Ovary (tissue), 9 donors: Measurements from ENCODE around the gene SH2B3. TPM values are rescaled to one million over a fixed set of nuclear protein-coding genes. Genes with fewer than 3 reads are reported as not detected.

Experiments
- DNase-seq, 5 donors: peaks; one replicate each; pipeline ENCODE4 v3.0.0-alpha.2; 2019 to 2020
- H3K27ac ChIP-seq, 2 donors: fragments of 200-600 bp; one replicate each; pipeline versions ENCODE4 v1.5.1 to v1.8.0; 2019 to 2022
- H3K27me3 ChIP-seq: fragments of 200-600 bp; one replicate; pipeline ENCODE4 v1.8.0; 2022
- H3K36me3 ChIP-seq: fragments of 200-600 bp; sonication (generic); one replicate; pipeline ENCODE4 v1.5.1; 2019
- H3K4me1 ChIP-seq: one replicate; pipeline ENCODE4 v1.8.1; 2013; ENCODE audit warnings: mild to moderate bottlenecking, moderate library complexity; ENCODE audit not compliant: insufficient read depth
- H3K4me3 ChIP-seq: fragments of 200-600 bp; sonication (generic); one replicate; pipeline ENCODE4 v1.5.1; 2017
- H3K9me3 ChIP-seq, 2 donors: fragments of 200-600 bp in 1 of 2; sonication (generic) in 1 of 2; one replicate each; pipeline versions ENCODE4 v1.5.1 to v1.8.1; 2013 to 2019; ENCODE audit warnings: mild to moderate bottlenecking in 1 of 2, moderate library complexity in 1 of 2
- CTCF ChIP-seq, 3 donors: fragments of 450-650 bp in 2 of 3; fragments of 200-600 bp in 1 of 3; IDR thresholded peaks; one replicate each; pipeline versions ENCODE4 v1.5.1 to v1.8.0; 2016 to 2022; ENCODE audit warnings: antibody characterized with exemption in 3 of 3, mild to moderate bottlenecking in 1 of 3
- EP300 ChIP-seq: sonication (generic); formaldehyde crosslinking; IDR thresholded peaks from one replicate; pipeline ENCODE4 v1.6.1; 2017; ENCODE audit warnings: antibody characterized with exemption
- POLR2A ChIP-seq: fragments of 450-650 bp; IDR thresholded peaks from one replicate; pipeline ENCODE4 v1.6.1; 2017; ENCODE audit warnings: antibody characterized with exemption, mild to moderate bottlenecking, moderate library complexity
- WGBS, 3 donors: extraction: QIAGEN DNeasy Blood & Tissue Kit in 1 of 3; methylation state at CpG; one replicate each; pipeline versions ENCODE4 v1.1.5 to v1.1.7; 2013 to 2017; 5-methylcytosine and 5-hydroxymethylcytosine counted together
- intact Hi-C, 4 donors: fragments of 100-400 bp; cut with DNase I; formaldehyde crosslinking; loops; one replicate each; pipeline versions ENCODE4 v1.11.0 to v1.15.1; 2022 to 2023
- polyA plus RNA-seq, 2 donors: library from polyadenylated mRNA; stranded (reverse); fragments of 200-250 nt in 1 of 2; fragments of 350-450 nt in 1 of 2; fragmentation: Illumina TruSeq in 1 of 2; extraction: RNeasy Lipid Tissue Mini Kit (QIAGEN cat#74804) in 1 of 2; gene quantifications; one replicate each; pipeline ENCODE4 v1.2.3, GENCODE V29; 2013 to 2014
- total RNA-seq, 7 donors: library from RNA; depleted of rRNA in 2 of 7; stranded (reverse); fragments of >200 nt in 2 of 7; fragmentation: NEBNext Ultra II Directional in 3 of 7; extraction: Animal tissue kit (Norgen Biotek cat#: 25700) in 3 of 7; gene quantifications; one replicate each; pipeline versions ENCODE4 v1.1.0 to v1.2.4, GENCODE V29; 2016 to 2023
- donor health status: DM: no; HTN: no; CAD: no; lungs with moderate emphysema.
- donor health status: DM: no; HTN: no; CAD: no.
- donor health status: Bipolar disorder and iron deficiency.
- donor health status: DM: yes; HTN: yes; CAD: no.
- donor health status: DM: no; HTN: no; CAD: no.
- donor health status: DM: yes; HTN: yes; CAD: no.

Gene SH2B3
- total and polyA plus RNA-seq, 9 donors, result 7.2 to 24.0 (median 14.3) TPM

GRCh38 chr12:111431772-111432171 lies 26.0 kb downstream of the SH2B3 start:
- no peaks in the 10 kb centered on the region for H3K36me3 ChIP-seq
- H3K27me3 ChIP-seq, result no peaks in the 10 kb centered on the region
- peaks cover 17% of the 10 kb centered on the region for H3K4me1 ChIP-seq

GRCh38 chr12:111434049-111434448 lies 28.3 kb downstream of the SH2B3 start:
- Histone ChIP-seq H3K36me3 (no peaks in the 10 kb centered on the region), H3K9me3 (no peaks in the 10 kb centered on the region), H3K4me3 (no peak overlapping the region), H3K27ac (peak overlapping the region; percentile 3 to 57), H3K27me3 (no peaks in the 10 kb centered on the region), H3K4me1 (peaks cover 20% of the 10 kb centered on the region)
- TF ChIP-seq EP300, result no peak
- no peak for TF ChIP-seq CTCF (IDR thresholded peaks at IDR 0.05)
- no peak for TF ChIP-seq POLR2A
- DNase-seq, result no peak
- intact Hi-C loops, result no loop called here
- 21 to 32% (median 26%) methylated on average over 3 of the region's 3 CpGs for WGBS, 3 donors

More at GRCh38 chr12:111431772-111432171, 26.0 kb downstream of the SH2B3 start:
- WGBS, 3 donors, result 90 to 92% (median 91%) methylated on average over 6 of the region's 6 CpGs
- Histone ChIP-seq H3K9me3 (no peaks in the 10 kb centered on the region), H3K27ac (no peak overlapping the region), H3K4me3 (no peak overlapping the region)
- DNase-seq, result no peak
- intact Hi-C loops, result no loop called here
- TF ChIP-seq CTCF (IDR thresholded peaks at IDR 0.05) (no peak), POLR2A (no peak)

DNA sequence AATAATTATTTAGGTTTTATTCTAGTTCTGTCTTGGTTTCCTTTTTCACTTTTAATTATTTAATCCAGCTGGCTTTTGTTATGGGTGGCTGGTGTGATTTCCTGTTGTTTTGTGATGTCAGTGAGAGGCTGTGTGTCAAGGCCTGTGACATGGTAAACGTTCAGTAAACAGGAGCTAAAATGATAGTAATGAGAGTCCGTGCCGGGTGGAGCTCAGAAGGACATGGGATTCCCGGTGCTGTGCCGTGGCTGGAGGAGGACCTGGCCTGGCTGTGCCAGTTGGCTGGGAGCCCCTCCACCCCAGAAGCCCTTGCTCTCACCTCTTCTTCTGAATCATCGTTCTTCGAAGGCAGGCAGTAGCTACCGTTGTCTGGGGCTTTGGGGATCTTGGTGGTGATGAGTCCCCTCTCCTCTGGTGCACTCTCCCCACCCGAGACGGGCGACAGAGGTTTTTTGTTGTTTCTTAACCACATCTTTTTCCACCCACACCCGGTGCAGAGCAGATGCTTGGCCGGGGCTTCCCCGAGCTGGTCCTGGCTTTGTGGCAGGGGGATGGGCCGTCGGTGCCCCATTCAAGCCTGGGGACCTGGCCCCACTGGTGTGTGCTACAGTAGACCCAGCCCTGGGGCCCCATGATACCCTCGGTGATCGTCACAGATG lies 29.1 kb downstream of the SH2B3 start:
- Histone ChIP-seq H3K27me3 (no peaks in the 10 kb centered on the region), H3K36me3 (no peaks in the 10 kb centered on the region), H3K4me3 (no peak overlapping the region), H3K4me1 (peaks cover 20% of the 10 kb centered on the region), H3K27ac (peak overlapping the region; percentile 55 to 57), H3K9me3 (no peaks in the 10 kb centered on the region)
- intact Hi-C loops, result no loop called here
- WGBS, 3 donors, result 5 to 12% (median 9%) methylated on average over 18 of the region's 18 CpGs
- DNase-seq, result peak; percentile 70 to 85 (median 81)
- TF ChIP-seq CTCF (IDR thresholded peaks at IDR 0.05), result no peak
- no peak for TF ChIP-seq POLR2A
- TF ChIP-seq EP300, result no peak

GRCh38 chr12:111435661-111436201 lies 30.0 kb downstream of the SH2B3 start:
- DNase-seq, result no peak
- H3K9me3 ChIP-seq, result no peaks in the 10 kb centered on the region
- intact Hi-C loops, result no loop called here
- no peaks in the 10 kb centered on the region for H3K36me3 ChIP-seq
- 80 to 85% (median 84%) methylated on average over 16 of the region's 16 CpGs for WGBS, 3 donors
- H3K27ac ChIP-seq, result peak overlapping the region; percentile 55 to 57
- TF ChIP-seq CTCF (IDR thresholded peaks at IDR 0.05) (no peak), POLR2A (no peak), EP300 (no peak)
- H3K4me3 ChIP-seq, result no peak overlapping the region
- H3K4me1 ChIP-seq, result peaks cover 15% of the 10 kb centered on the region
- H3K27me3 ChIP-seq, result no peaks in the 10 kb centered on the region
